HepG2 (cell line): Measurements from ENCODE around the gene RASIP1. TPM values are rescaled to one million over a fixed set of nuclear protein-coding genes. Genes with fewer than 3 reads are reported as not detected.

Experiments
- FOXC1 ChIP-seq: sonication (generic); formaldehyde crosslinking; IDR thresholded peaks from 2 replicates; pipeline ENCODE4 v1.8.0; 2022; ENCODE audit warnings: mild to moderate bottlenecking, missing genetic modification reagents, borderline replicate concordance
- GMEB1 ChIP-seq: sonication (generic); formaldehyde crosslinking; IDR thresholded peaks from 2 replicates; pipeline ENCODE4 v1.5.1; 2020; ENCODE audit warnings: missing genetic modification reagents, mild to moderate bottlenecking, borderline replicate concordance
- POLR2AphosphoS2 ChIP-seq: IDR thresholded peaks from 2 replicates; pipeline ENCODE4 v1.6.1; 2011; ENCODE audit warnings: low read depth, low read length, improper control_type of control experiment
- RBFOX2 ChIP-seq: fragments of 200-400 bp; formaldehyde crosslinking; IDR thresholded peaks from 2 replicates; pipeline ENCODE4 v1.6.1; 2017; ENCODE audit warnings: low read depth, mild to moderate bottlenecking, low read length
- TBX2 ChIP-seq: sonication (generic); formaldehyde crosslinking; IDR thresholded peaks from 2 replicates; pipeline ENCODE4 v1.5.0; 2020; ENCODE audit warnings: missing genetic modification reagents, mild to moderate bottlenecking, borderline replicate concordance
- ZBTB7B ChIP-seq: sonication (generic); formaldehyde crosslinking; IDR thresholded peaks from 2 replicates; pipeline ENCODE4 v1.4.0; 2020; ENCODE audit warnings: missing genetic modification reagents
- ZFP41 ChIP-seq: sonication (generic); formaldehyde crosslinking; IDR thresholded peaks from 2 replicates; pipeline ENCODE4 v1.4.0; 2020; ENCODE audit warnings: mild to moderate bottlenecking, missing genetic modification reagents, borderline replicate concordance
- ZFP62 ChIP-seq: sonication (generic); formaldehyde crosslinking; IDR thresholded peaks from 2 replicates; pipeline ENCODE4 v1.4.0; 2020; ENCODE audit warnings: missing genetic modification reagents
- ZHX1 ChIP-seq: sonication (generic); formaldehyde crosslinking; IDR thresholded peaks from 2 replicates; pipeline ENCODE4 v1.8.1; 2022; ENCODE audit warnings: low read depth, mild to moderate bottlenecking, missing genetic modification reagents
- ZNF552 ChIP-seq: sonication (generic); formaldehyde crosslinking; IDR thresholded peaks from 2 replicates; pipeline ENCODE4 v1.9.0; 2022; ENCODE audit warnings: missing genetic modification reagents, mild to moderate bottlenecking, borderline replicate concordance
- ZNF850 ChIP-seq: sonication (generic); formaldehyde crosslinking; conservative IDR thresholded peaks from 2 replicates; pipeline ENCODE4 v1.9.0; 2021; ENCODE audit warnings: mild to moderate bottlenecking, missing genetic modification reagents
- ZSCAN12 ChIP-seq: sonication (generic); formaldehyde crosslinking; IDR thresholded peaks from 2 replicates; pipeline ENCODE4 v1.9.0; 2021; ENCODE audit warnings: mild to moderate bottlenecking, missing genetic modification reagents
- polyA plus RNA-seq, 8 experiments: library from polyadenylated mRNA; depleted of rRNA in 3 of 8; stranded (reverse) in 7 of 8; unstranded in 1 of 8; fragments of >200 nt; fragmentation: Illumina TruSeq in 4 of 8; extraction: Trizol in 4 of 8; gene quantifications; 2 replicates each; pipeline versions ENCODE4 v1.2.1 to v1.2.3, GENCODE V29; 2011 to 2016; ENCODE audit warnings: low read depth in 4 of 8, missing spikeins in 1 of 8, mixed read lengths in 1 of 8; ENCODE audit not compliant: insufficient read depth in 1 of 8
- total RNA-seq, 5 experiments: library from RNA; depleted of rRNA; stranded (reverse); fragments of >200 nt; fragmentation: Illumina TruSeq; extraction: Trizol; gene quantifications; 2 replicates each; pipeline ENCODE4 v1.2.3, GENCODE V29; 2016; ENCODE audit warnings: low read depth in 1 of 5
- TF ChIP-seq, protein P1 (sequence below): sonication (generic); formaldehyde crosslinking; IDR thresholded peaks from 2 replicates; pipeline ENCODE4 v1.4.0; 2020; ENCODE audit warnings: missing genetic modification reagents, borderline replicate concordance
- TF ChIP-seq, protein P2 (sequence below): sonication (generic); formaldehyde crosslinking; IDR thresholded peaks from 2 replicates; pipeline ENCODE4 v1.5.0; 2020; ENCODE audit warnings: missing genetic modification reagents
- TF ChIP-seq, protein P3 (sequence below): IDR thresholded peaks from 2 replicates; pipeline ENCODE4 v1.6.1; 2016; ENCODE audit warnings: low read depth

Gene RASIP1
- total and polyA plus RNA-seq, 2 of the 13 experiments (the other 11 are each of a cell fraction or from before 2014, with no cell fraction given) = 0.44 to 0.58 TPM

DNA sequence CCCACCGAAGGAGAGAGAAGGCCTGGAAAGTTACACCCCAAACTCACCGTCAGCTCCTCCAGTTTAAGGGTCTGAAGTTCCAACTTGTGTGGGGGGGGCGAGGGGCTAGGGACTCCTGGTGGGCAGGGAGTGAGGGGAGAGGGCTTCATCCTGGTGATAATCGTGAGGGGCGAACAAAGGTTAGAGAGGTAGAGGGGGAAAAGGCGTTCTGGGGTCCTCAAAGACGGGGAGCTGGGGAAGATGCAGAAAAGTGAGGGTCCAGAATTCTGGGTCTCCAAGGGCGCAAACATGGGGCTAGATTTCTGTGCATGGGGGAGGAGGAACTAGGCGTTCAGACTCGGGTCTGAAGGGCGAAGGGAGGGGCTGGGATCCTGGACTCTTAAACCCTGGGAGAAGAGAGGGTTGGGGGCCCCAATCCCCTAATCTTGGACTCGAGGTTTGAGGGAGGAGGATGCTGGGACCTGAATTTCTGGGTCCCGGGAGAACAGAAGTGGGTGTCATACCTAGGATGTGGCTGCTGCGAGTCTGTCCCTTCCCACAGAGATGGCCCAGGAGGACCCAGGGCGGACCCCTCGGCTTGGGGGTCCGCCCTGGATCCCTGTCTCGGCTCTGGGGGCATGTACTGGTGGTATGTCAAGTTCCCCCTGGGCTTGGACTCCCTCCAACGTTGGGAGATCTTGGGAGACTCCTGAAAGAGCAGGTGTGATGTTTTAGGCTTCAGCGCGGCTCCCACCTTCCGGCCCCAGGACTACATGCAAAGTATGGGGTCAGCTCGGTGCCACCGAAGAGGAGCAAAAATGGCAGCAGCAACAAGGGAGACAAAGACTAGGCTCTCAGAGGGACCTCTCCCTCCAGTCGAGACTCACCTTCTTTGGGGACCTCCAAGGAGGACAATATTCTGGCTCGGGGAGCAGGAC is 25.4 kb downstream of the RASIP1 start (continued):
- TF ChIP-seq FOXC1 (CRISPR knock-in tag) (no peak), ZSCAN12 (CRISPR knock-in tag) (no peak), ZFP41 (CRISPR knock-in tag) (0 out of 2 replicates have a peak, but pooled peaks have one; percentile 66), ZHX1 (CRISPR knock-in tag) (no peak), GMEB1 (no peak), RBFOX2 (0 out of 2 replicates have a peak, but pooled peaks have one; percentile 27), ZNF552 (no peak), TBX2 (CRISPR knock-in tag) (no peak; the same call in 1 of the 2 replicates), POLR2AphosphoS2 (no peak), ZBTB7B (CRISPR knock-in tag) (peak; percentile 54; the same call in 1 of the 2 replicates), ZFP62 (CRISPR knock-in tag) (no peak), ZNF850 (peak; percentile 92)
- TF ChIP-seq, protein P1, sequence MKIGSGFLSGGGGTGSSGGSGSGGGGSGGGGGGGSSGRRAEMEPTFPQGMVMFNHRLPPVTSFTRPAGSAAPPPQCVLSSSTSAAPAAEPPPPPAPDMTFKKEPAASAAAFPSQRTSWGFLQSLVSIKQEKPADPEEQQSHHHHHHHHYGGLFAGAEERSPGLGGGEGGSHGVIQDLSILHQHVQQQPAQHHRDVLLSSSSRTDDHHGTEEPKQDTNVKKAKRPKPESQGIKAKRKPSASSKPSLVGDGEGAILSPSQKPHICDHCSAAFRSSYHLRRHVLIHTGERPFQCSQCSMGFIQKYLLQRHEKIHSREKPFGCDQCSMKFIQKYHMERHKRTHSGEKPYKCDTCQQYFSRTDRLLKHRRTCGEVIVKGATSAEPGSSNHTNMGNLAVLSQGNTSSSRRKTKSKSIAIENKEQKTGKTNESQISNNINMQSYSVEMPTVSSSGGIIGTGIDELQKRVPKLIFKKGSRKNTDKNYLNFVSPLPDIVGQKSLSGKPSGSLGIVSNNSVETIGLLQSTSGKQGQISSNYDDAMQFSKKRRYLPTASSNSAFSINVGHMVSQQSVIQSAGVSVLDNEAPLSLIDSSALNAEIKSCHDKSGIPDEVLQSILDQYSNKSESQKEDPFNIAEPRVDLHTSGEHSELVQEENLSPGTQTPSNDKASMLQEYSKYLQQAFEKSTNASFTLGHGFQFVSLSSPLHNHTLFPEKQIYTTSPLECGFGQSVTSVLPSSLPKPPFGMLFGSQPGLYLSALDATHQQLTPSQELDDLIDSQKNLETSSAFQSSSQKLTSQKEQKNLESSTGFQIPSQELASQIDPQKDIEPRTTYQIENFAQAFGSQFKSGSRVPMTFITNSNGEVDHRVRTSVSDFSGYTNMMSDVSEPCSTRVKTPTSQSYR (CRISPR knock-in tag) = 0 out of 2 replicates have a peak, but pooled peaks have one; percentile 45
- TF ChIP-seq, protein P2, sequence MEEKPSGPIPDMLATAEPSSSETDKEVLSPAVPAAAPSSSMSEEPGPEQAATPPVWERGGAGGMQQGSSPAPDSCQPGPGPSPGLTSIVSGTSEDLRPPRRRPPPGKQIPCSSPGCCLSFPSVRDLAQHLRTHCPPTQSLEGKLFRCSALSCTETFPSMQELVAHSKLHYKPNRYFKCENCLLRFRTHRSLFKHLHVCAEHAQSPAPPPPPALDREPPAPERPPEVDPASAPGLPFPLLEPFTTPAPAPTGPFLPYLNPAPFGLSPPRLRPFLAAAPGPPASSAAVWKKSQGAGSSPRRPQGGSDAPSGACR (CRISPR knock-in tag) = 0 out of 2 replicates have a peak, but pooled peaks have one; percentile 43
- TF ChIP-seq, protein P3, sequence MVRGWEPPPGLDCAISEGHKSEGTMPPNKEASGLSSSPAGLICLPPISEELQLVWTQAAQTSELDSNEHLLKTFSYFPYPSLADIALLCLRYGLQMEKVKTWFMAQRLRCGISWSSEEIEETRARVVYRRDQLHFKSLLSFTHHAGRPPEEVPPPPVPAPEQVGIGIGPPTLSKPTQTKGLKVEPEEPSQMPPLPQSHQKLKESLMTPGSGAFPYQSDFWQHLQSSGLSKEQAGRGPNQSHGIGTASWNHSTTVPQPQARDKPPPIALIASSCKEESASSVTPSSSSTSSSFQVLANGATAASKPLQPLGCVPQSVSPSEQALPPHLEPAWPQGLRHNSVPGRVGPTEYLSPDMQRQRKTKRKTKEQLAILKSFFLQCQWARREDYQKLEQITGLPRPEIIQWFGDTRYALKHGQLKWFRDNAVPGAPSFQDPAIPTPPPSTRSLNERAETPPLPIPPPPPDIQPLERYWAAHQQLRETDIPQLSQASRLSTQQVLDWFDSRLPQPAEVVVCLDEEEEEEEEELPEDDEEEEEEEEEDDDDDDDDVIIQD = no peak
